GM12878 (cell line): Measurements from ENCODE around the gene PRM3. TPM values are rescaled to one million over a fixed set of nuclear protein-coding genes. Genes with fewer than 3 reads are reported as not detected.

Experiments
- ATAC-seq: fragments of 200-7000 bp; cut with Tn5 transposase; 3 replicates; pipeline ENCODE4 v1.9.1; 2020; ENCODE audit warnings: mild to moderate bottlenecking, moderate library complexity
- BruUV-seq: library from RNA; stranded (reverse); fragments of 400-500 nt; replicated peaks from 2 replicates; lab custom pipeline; 2021; lab: Mats Ljungman, UMichigan
- CTCF ChIA-PET: fragments of 300-600 bp; sonication (Branson Sonifier 250); formaldehyde crosslinking; extraction: SDS; loops from one replicate; lab custom pipeline; 2021; ENCODE audit warnings: inconsistent platforms; lab: Yijun Ruan, JAX
- POLR2A ChIA-PET: fragments of 350-600 bp; formaldehyde crosslinking; extraction: SDS; loops from one replicate; lab custom pipeline; 2021; ENCODE audit warnings: inconsistent platforms; lab: Charles Lee
- RAD21 ChIA-PET: fragments of 300-600 bp; sonication (Branson Sonifier 250); formaldehyde crosslinking; loops from one replicate; lab custom pipeline; 2023; ENCODE audit warnings: antibody characterized with exemption; ENCODE audit not compliant: unreplicated experiment; lab: Charles Lee
- SMC1A ChIA-PET: fragments of 300-600 bp; sonication (Branson Sonifier 250); formaldehyde crosslinking; loops from one replicate; lab custom pipeline; 2023; ENCODE audit not compliant: unreplicated experiment, uncharacterized antibody; lab: Charles Lee
- DNase-seq: peaks from one replicate; pipeline ENCODE4 v3.0.0-alpha.2; 2011; ENCODE audit warnings: low read depth, low spot score
- FAIRE-seq: peaks from 3 replicates; lab custom pipeline; 2011; peaks lifted over from hg19 to GRCh38; lab: Jason Lieb, UNC
- H2AFZ ChIP-seq: 2 replicates; pipeline ENCODE4 v1.6.0; 2011; ENCODE audit warnings: low read depth, low read length, control low read depth; ENCODE audit not compliant: control insufficient read depth
- H3K27ac ChIP-seq: 2 replicates; pipeline ENCODE4 v1.5.1; 2011; ENCODE audit warnings: control low read depth; ENCODE audit not compliant: control insufficient read depth, insufficient read depth
- H3K27me3 ChIP-seq, 2 experiments: replicated peaks in 1 of 2; 2 replicates each; pipeline versions ENCODE4 v1.6.0 to v1.6.1; 2011; ENCODE audit warnings: low read length in 1 of 2; ENCODE audit not compliant: control insufficient read depth in 2 of 2, insufficient read depth in 2 of 2
- H3K36me3 ChIP-seq, 2 experiments: 2 replicates each; pipeline ENCODE4 v1.5.1; 2011; ENCODE audit warnings: low read length in 1 of 2; ENCODE audit not compliant: control insufficient read depth in 2 of 2, insufficient read depth in 2 of 2
- H3K4me1 ChIP-seq: 2 replicates; pipeline ENCODE4 v1.6.1; 2011; ENCODE audit warnings: mild to moderate bottlenecking, low read length, moderate library complexity, mixed read lengths; ENCODE audit not compliant: control insufficient read depth, insufficient read depth
- H3K4me2 ChIP-seq: 2 replicates; pipeline ENCODE4 v1.6.0; 2011; ENCODE audit warnings: control low read depth; ENCODE audit not compliant: control insufficient read depth, insufficient read depth
- H3K4me3 ChIP-seq: fragments of 200-600 bp; sonication (generic); 2 replicates; pipeline ENCODE4 v1.5.1; 2016
- H3K79me2 ChIP-seq: 2 replicates; pipeline ENCODE4 v1.6.0; 2011; ENCODE audit warnings: low read length; ENCODE audit not compliant: control insufficient read depth, insufficient read depth
- H3K9ac ChIP-seq: 2 replicates; pipeline ENCODE4 v1.8.0; 2011; ENCODE audit warnings: low read length, control low read depth, mixed read lengths; ENCODE audit not compliant: control insufficient read depth, insufficient read depth
- H3K9me3 ChIP-seq: replicated peaks from 3 replicates; pipeline ENCODE4 v1.5.1; 2011; ENCODE audit warnings: mild to moderate bottlenecking, low read length; ENCODE audit not compliant: control insufficient read depth, insufficient read depth
- H4K20me1 ChIP-seq: 2 replicates; pipeline ENCODE4 v1.6.0; 2011; ENCODE audit not compliant: control insufficient read depth, insufficient read depth
- BACH1 ChIP-seq: fragments of 450-650 bp; IDR thresholded peaks from 2 replicates; pipeline ENCODE4 v1.6.1; 2017; ENCODE audit warnings: mild to moderate bottlenecking, borderline replicate concordance
- BCL11A ChIP-seq: IDR thresholded peaks from 2 replicates; pipeline ENCODE4 v1.6.1; 2011; ENCODE audit warnings: low read depth, low read length
- DPF2 ChIP-seq: fragments of 450-650 bp; IDR thresholded peaks from 2 replicates; pipeline ENCODE4 v1.6.1; 2017; ENCODE audit warnings: mild to moderate bottlenecking
- EED ChIP-seq: sonication (generic); IDR thresholded peaks from 2 replicates; pipeline ENCODE4 v1.6.1; 2016; ENCODE audit warnings: antibody characterized with exemption, low read depth
- HSF1 ChIP-seq: fragments of 150-350 bp; IDR thresholded peaks from 2 replicates; pipeline ENCODE4 v1.6.1; 2014; ENCODE audit warnings: mild to moderate bottlenecking, low read depth, low read length
- IKZF1 ChIP-seq: fragments of 450-650 bp; conservative IDR thresholded peaks from 2 replicates; pipeline ENCODE4 v1.6.1; 2017; ENCODE audit warnings: antibody characterized with exemption, mild to moderate bottlenecking
- JUND ChIP-seq: IDR thresholded peaks from 2 replicates; pipeline ENCODE4 v1.6.1; 2012; ENCODE audit warnings: low read depth, mild to moderate bottlenecking, low read length, improper control_type of control experiment, moderate library complexity
- NRF1 ChIP-seq: conservative IDR thresholded peaks from 2 replicates; pipeline ENCODE4 v1.6.1; 2011; ENCODE audit warnings: mild to moderate bottlenecking, low read depth, low read length, improper control_type of control experiment
- SMC3 ChIP-seq: IDR thresholded peaks from 2 replicates; pipeline ENCODE4 v1.6.1; 2011; ENCODE audit warnings: low read length, improper control_type of control experiment, borderline replicate concordance
- WGBS: methylation state at CpG from one replicate; pipeline ENCODE4 v1.1.6; 2016; ENCODE audit warnings: low lambda C conversion rate; ENCODE audit not compliant: insufficient replicate concordance, insufficient coverage; ENCODE audit errors: missing lambda C conversion rate; 5-methylcytosine and 5-hydroxymethylcytosine counted together
- in situ Hi-C: fragments of 300-500 bp; cut with MboI; formaldehyde crosslinking; loops from 9 replicates; pipeline ENCODE4 v1.14.3; 2018; ENCODE audit warnings: mixed read lengths
- intact Hi-C: fragments of 100-400 bp; cut with micrococcal nuclease; formaldehyde crosslinking; loops from one replicate; pipeline ENCODE4 v1.14.2; 2022; ENCODE audit not compliant: unreplicated experiment
- polyA plus RNA-seq, 11 experiments: library from polyadenylated mRNA; depleted of rRNA in 4 of 11; unstranded in 6 of 11; stranded (reverse) in 5 of 11; fragments of >200 nt; fragmentation: Nextera tagmentation in 4 of 11; fragmentation: Illumina TruSeq in 1 of 11; extraction: Ambion mirVana in 4 of 11; extraction: Trizol in 1 of 11; gene quantifications; 1 replicate in 1 of 11; 2 replicates in 10 of 11; pipeline versions ENCODE4 v1.2.1 to v1.2.3, GENCODE V29; 2011 to 2016; ENCODE audit warnings: inconsistent platforms in 2 of 11, missing spikeins in 2 of 11, low read depth in 1 of 11
- total RNA-seq, 4 experiments: library from RNA; depleted of rRNA in 3 of 4; stranded (reverse); fragments of >200 nt in 3 of 4; fragmentation: Illumina TruSeq in 1 of 4; extraction: Trizol in 1 of 4; gene quantifications; 2 replicates each; pipeline versions ENCODE4 v1.2.1 to v1.2.3, GENCODE V29; 2013 to 2021

The PRM3 gene
- total and polyA plus RNA-seq, 10 of the 15 experiments (the other 5 are each of a cell fraction or from before 2014, with no cell fraction given) = not detected

DNA sequence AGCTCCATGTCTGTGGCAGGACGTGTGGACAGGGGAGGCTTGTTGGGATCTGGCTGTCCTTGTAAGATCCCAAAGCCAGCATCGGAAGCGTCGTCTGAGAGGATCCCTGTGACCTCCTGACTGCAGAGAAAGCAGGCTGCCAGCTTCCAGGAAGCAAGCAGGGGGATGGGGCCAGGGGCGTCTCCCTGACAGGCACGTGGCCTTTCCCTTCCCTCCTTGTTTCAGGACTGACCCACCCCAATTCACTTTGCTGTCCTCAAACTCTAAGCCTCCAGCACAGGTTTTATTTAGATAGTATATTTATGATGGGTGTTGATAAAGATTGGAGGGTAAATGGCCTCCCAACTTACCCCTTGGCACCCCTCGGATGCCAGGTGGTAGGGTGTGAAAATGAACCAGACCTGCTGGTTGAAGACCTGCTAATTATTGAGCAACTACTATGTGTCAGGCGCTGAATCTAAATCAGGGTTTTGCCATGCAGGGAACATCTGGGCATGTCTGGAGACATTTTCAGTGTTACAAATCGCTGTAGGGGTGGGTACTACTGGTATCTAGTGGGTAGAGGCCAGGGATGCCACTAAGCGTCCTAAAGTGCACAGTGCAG, 42.0 kb downstream of the PRM3 start:
- intact Hi-C loops = no loop called here
- no TSS peak for BruUV-seq
- CTCF ChIA-PET = interaction anchor here (0.7 to 0.8 kb wide), 2 partner anchors 17 to 22 kb away, joined by 3 read pairs; no protein-coding TSS in a partner anchor

More for the DNA sequence above, 42.0 kb downstream of the PRM3 start:
- 83% methylated on average over 10 of the region's 10 CpGs for WGBS
- Histone ChIP-seq H3K4me3 (no peak overlapping the region), H3K27ac (no peak overlapping the region; the same call in 1 of the 2 replicates), H3K27me3 (no peaks in the 10 kb centered on the region), H3K4me2 (0 out of 2 replicates have a peak overlapping the region, but pooled peaks have one; percentile 13), H3K79me2 (no peaks in the 10 kb centered on the region), H3K4me1 (peaks cover 26% of the 10 kb centered on the region), H2AFZ (no peak overlapping the region), H3K9ac (no peak overlapping the region), H3K36me3 (no peaks in the 10 kb centered on the region), H4K20me1 (no peaks in the 10 kb centered on the region), H3K9me3 (no peaks in the 10 kb centered on the region)
- POLR2A ChIA-PET = interaction anchor here (0.6 to 1.5 kb wide), 5 partner anchors 19 to 274 kb away, joined by 3 to 7 read pairs (median 3); no protein-coding TSS in a partner anchor
- in situ Hi-C loops = no loop called here
- no peak for FAIRE-seq
- no peak for DNase-seq
- TF ChIP-seq HSF1 = no peak
- 0 out of 2 replicates have a peak, but pooled peaks have one; percentile 13 for TF ChIP-seq EED
- no peak for TF ChIP-seq DPF2
- 0 out of 2 replicates have a peak, but pooled peaks have one; percentile 5 for TF ChIP-seq IKZF1
- TF ChIP-seq SMC3 = no peak
- no peak for TF ChIP-seq JUND
- no peak for TF ChIP-seq NRF1
- TF ChIP-seq BACH1 = no peak
- no peak for TF ChIP-seq BCL11A
- TF ChIP-seq, all 136 proteins: peak for 2
- ChIA-PET SMC1A (interaction anchor here (0.7 to 2.0 kb wide), 4 partner anchors 26 to 180 kb away, joined by 3 to 7 read pairs (median 4); no protein-coding TSS in a partner anchor), RAD21 (interaction anchor here (2.9 kb wide), 1 partner anchor 24 kb away, joined by 13 read pairs; the partner anchor contains the start of gene SOCS1)
- ATAC-seq = no peak
